ENCODE results near the gene BTBD9. TPM values are rescaled to one million over a fixed set of nuclear protein-coding genes. Genes with fewer than 3 reads are reported as not detected.

The BTBD9 gene
- total and polyA plus RNA-seq, 2 donors (not counting 1 experiment from before 2014, with no cell fraction given): 4.1 to 48.9 TPM

GRCh38 chr6:38460186-38460585 lies 179.5 kb downstream of the BTBD9 start:
- Histone ChIP-seq H3K36me3 (replicated peaks in 1 of 2; ENCODE audit: control extremely low read depth in 1 of 2, control insufficient read depth in 1 of 2, extremely low read depth in 1 of 2, insufficient read depth in 2 of 2, low read length in 1 of 2) (no peaks in the 10 kb centered on the region), H3K9ac (ENCODE audit: low read length) (no peak overlapping the region), H3K79me2 (ENCODE audit: control insufficient read depth, insufficient read depth, low read length) (no peaks in the 10 kb centered on the region), H3K9me3 (ENCODE audit: control extremely low read depth in 1 of 3, control insufficient read depth in 2 of 3, insufficient read depth in 1 of 3, low read length in 2 of 3) (peaks cover 0 to 8% (median 0%) of the 10 kb centered on the region in 3 donors), H3K4me1 (ENCODE audit: control insufficient read depth in 2 of 2, insufficient read depth in 2 of 2, low read length in 2 of 2) (no peaks in the 10 kb centered on the region), H2AFZ (ENCODE audit: insufficient read depth, low read depth, low read length, poor library complexity, severe bottlenecking) (no peak overlapping the region), H3K4me2 (replicated peaks; ENCODE audit: low read depth, low read length, poor library complexity, severe bottlenecking) (no peak overlapping the region), H4K20me1 (ENCODE audit: control insufficient read depth, insufficient read depth, low read length, poor library complexity, severe bottlenecking) (no peaks in the 10 kb centered on the region), H3K27ac (ENCODE audit: low read length in 2 of 2) (no peak overlapping the region), H3K4me3 (ENCODE audit: control extremely low read depth in 1 of 5, extremely low read depth in 1 of 5, insufficient read depth in 1 of 5, low read depth in 2 of 5, low read length in 4 of 5) (no peak overlapping the region), H3K27me3 (replicated peaks in 1 of 4; ENCODE audit: control extremely low read depth in 1 of 4, control insufficient read depth in 3 of 4, insufficient read depth in 4 of 4, low read length in 3 of 4) (no peaks in the 10 kb centered on the region)
- intact Hi-C loops (cut with micrococcal nuclease): no loop called here
- no peak for TF ChIP-seq EZH2 (IDR thresholded peaks at IDR 0.05; ENCODE audit: borderline replicate concordance, insufficient read depth, low read depth, low read length, poor library complexity, severe bottlenecking)
- TF ChIP-seq CTCF (IDR thresholded peaks at IDR 0.05): no peak
- Mint-ChIP-seq H3K27me3 (no peaks in the 10 kb centered on the region), H3K4me3 (no peak overlapping the region), H3K4me1 (peaks cover 4% of the 10 kb centered on the region), H3K27ac (no peak overlapping the region), H3K9me3 (ENCODE audit: insufficient read depth) (peaks cover 3% of the 10 kb centered on the region)
- no peak for DNase-seq
- POLR2A ChIA-PET: no interaction called here
- CTCF ChIA-PET: interaction anchor here (1.1 kb wide), 1 partner anchor 13 kb away, joined by 3 read pairs; no protein-coding TSS in a partner anchor
- no peak for ATAC-seq (ENCODE audit: low read depth)
- WGBS (ENCODE audit: insufficient coverage): no CpG with 5 or more reads among the region's 3 CpGs

GRCh38 chr6:38459291-38459690 lies 180.4 kb downstream of the BTBD9 start:
- H3K4me3 Mint-ChIP-seq: no peak overlapping the region
- WGBS (ENCODE audit: insufficient coverage): 100% methylated on average over 1 of the region's 2 CpGs
- CTCF ChIA-PET: interaction anchor here (0.7 kb wide), 1 partner anchor 15 kb away, joined by 3 read pairs; no protein-coding TSS in a partner anchor

More at GRCh38 chr6:38459291-38459690, 180.4 kb downstream of the BTBD9 start:
- TF ChIP-seq CTCF (IDR thresholded peaks at IDR 0.05): no peak
- no peak for TF ChIP-seq EZH2 (IDR thresholded peaks at IDR 0.05; ENCODE audit: borderline replicate concordance, insufficient read depth, low read depth, low read length, poor library complexity, severe bottlenecking)
- H3K4me1 ChIP-seq (ENCODE audit: control insufficient read depth in 2 of 2, insufficient read depth in 2 of 2, low read length in 2 of 2): no peaks in the 10 kb centered on the region
- H3K27me3 ChIP-seq (replicated peaks in 1 of 4; ENCODE audit: control extremely low read depth in 1 of 4, control insufficient read depth in 3 of 4, insufficient read depth in 4 of 4, low read length in 3 of 4): no peaks in the 10 kb centered on the region
- Mint-ChIP-seq H3K9me3 (ENCODE audit: insufficient read depth) (peaks cover 3% of the 10 kb centered on the region), H3K27ac (no peak overlapping the region), H3K27me3 (no peaks in the 10 kb centered on the region), H3K4me1 (peaks cover 4% of the 10 kb centered on the region)
- peaks cover 0 to 5% (median 0%) of the 10 kb centered on the region in 3 donors for H3K9me3 ChIP-seq (ENCODE audit: control extremely low read depth in 1 of 3, control insufficient read depth in 2 of 3, insufficient read depth in 1 of 3, low read length in 2 of 3)
- ATAC-seq (ENCODE audit: low read depth): no peak
- no peak overlapping the region for H3K27ac ChIP-seq (ENCODE audit: low read length in 2 of 2)
- no peak overlapping the region for H3K4me3 ChIP-seq (ENCODE audit: control extremely low read depth in 1 of 5, extremely low read depth in 1 of 5, insufficient read depth in 1 of 5, low read depth in 2 of 5, low read length in 4 of 5)
- H4K20me1 ChIP-seq (ENCODE audit: control insufficient read depth, insufficient read depth, low read length, poor library complexity, severe bottlenecking): no peaks in the 10 kb centered on the region
- H3K9ac ChIP-seq (ENCODE audit: low read length): no peak overlapping the region
- H3K36me3 ChIP-seq (replicated peaks in 1 of 2; ENCODE audit: control extremely low read depth in 1 of 2, control insufficient read depth in 1 of 2, extremely low read depth in 1 of 2, insufficient read depth in 2 of 2, low read length in 1 of 2): no peaks in the 10 kb centered on the region
- H3K79me2 ChIP-seq (ENCODE audit: control insufficient read depth, insufficient read depth, low read length): no peaks in the 10 kb centered on the region
- H2AFZ ChIP-seq (ENCODE audit: insufficient read depth, low read depth, low read length, poor library complexity, severe bottlenecking): no peak overlapping the region
- POLR2A ChIA-PET: no interaction called here
- intact Hi-C loops (cut with micrococcal nuclease): no loop called here
- no peak for DNase-seq
- no peak overlapping the region for H3K4me2 ChIP-seq (replicated peaks; ENCODE audit: low read depth, low read length, poor library complexity, severe bottlenecking)

Data from B cell (primary cell).